Stimulated activated naive CD4-positive, alpha-beta T cell (primary cell): ENCODE measurements around the gene EIF6.

Experiments
- DNase-seq, 6 experiments: peaks; one replicate each; lab custom pipeline; 2025; lab: John Stamatoyannopoulos, UW

Gene EIF6

DNA sequence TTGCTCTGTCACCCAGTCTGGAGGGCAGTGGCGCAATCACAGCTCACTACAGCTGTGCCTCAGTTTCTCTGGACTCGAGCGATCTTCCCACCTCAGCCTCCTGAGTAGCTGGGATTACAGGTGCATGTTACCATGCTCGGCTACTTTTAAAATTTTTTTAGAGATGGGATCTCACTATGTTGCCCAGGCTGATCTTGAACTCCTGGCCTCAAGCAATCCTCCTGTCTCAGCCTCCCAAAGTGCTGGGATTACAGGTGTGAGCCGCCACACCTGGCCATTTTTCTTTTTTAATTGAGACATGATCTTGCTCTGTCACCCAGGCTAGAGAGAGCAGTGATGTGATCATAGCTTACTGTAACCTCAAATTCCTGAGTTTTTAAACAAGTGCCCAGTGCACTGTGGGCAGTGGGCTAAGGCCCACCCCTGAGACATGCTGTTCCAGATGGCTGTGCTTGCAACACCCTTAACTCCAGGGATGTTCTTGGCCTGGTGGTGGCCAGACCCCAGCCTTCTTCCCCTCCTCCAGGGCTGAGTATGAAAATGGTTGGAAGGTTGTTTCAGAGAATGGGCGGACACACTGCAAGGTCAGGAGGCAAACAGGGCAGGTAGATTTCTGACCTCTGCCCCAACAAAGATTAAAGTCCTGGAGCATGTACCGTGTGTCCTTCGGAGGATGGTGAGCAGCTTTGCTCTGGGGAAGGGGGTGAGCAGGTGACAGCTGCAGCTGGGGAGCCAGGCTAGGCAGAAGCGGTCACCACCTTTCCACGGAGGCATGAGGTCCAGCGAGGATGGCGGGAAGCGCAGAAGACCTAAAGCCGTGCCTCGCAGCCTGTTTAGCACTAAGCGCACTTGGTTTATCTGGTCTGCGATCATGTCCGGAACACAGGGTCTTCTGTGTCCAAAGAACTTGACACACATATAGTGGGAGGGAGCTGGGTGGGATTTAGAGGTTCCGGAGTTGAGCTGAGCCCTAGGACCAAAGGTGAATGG is 9.0 kb upstream of the EIF6 start:
- no peak for DNase-seq

DNA sequence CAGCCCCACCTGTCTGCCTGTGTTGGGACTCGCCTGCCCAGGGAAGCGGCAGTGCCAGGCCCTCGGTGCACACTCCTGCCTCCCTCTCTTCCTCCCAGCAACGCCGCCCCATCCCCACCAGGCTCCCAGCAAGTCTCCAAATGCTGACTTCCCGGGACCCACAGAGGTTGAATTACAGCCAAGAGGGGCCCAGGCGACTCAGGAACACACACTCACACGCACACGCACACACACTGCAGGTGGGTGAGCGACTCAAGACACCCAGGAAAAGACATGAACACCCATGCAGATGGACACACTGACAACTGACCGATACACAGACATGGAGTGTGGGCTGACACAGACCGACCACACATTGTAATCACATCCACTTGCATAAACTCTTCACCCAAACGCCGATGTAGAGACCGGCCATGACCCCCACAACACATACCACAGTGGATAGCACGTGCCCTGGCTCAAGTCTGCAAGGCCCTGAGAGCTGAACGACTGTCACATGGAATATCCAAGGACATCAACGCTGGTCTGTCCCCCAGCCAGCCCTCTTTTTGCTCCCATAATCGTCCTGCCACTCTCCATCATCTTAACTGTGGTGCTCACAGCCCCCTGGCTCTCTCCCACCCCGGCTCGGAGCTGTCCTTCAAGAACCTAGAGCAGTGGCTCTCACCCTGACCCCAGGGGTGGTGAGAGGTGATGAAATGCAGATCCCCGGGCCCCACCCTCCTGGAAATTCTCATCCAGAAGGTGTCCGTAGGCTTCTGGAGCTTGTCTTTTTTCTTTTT is 8.1 kb upstream of the EIF6 start:
- DNase-seq = no peak

DNA sequence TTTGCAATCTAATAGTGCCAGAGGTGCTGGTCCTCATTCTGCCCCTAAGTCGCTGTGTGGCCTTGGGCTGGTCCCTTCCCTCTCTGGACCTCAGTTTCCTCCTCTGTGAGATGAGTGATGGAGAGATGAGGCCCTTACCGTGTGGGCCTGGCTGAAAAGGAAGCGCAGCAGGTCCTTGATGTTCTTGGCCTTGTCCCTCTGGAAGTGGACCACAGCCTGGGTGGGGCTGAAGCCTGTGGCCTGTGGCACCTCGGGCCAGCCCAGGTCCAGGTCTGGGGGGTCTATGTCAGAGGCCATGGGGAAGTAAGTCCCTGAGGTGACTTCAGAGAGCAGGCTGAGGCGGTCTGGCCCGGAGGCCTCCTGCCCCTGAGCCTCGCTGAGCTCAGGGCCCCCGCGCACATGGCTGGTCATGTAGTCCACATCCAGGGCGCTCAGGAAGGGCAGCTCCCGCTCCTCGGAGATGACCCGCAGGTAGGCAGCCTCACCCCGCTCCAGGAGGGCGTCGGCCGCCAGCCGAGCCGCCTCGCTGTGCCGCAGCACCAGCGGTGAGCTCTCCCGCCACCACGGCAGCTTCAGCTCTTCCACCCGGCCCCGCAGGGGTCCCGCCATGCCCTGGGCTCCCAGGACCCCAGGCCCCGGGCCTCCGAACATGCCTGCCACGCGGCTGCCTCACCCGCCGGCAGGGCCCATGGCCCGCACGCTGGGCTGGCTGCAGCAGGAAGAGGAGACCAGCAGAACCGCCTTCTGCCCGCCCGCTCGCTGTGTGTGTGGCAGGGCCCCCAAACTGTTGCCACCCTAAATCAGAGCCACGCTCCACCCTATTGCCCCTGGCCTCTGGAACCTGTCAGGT is 7.3 kb upstream of the EIF6 start, which contains the start of gene FAM83C:
Gene FAM83C (minus strand): TSS at position 772 of the 850 bp plus-strand sequence. CDS start 121 bp downstream, at position 651.
- DNase-seq = no peak

DNA sequence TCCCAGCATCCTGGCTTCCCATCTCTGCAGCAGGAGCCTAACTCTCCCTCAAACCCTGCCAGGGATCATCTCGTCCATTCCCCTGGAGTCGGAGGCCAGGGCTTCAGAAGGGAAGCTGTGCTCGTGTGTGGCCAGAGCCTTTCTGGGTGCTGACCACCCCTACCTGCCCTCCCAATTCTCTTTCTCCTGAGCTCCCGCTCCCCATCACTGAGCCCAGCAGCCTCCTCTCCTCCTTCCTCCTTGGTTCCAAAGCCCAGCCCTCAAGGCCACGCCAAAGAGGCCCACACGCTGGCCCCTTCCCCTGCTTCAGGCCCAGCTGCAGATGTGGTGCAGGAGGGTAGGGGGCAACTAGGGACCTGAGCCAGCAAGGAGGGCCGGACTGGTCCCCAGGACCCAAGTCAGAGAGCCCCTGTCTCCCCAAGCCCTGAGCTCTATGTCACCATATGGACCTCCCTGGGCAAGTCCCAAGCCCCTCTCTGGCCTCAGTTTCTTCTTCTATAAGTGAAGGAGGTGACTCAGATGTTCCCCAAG is 6.4 kb upstream of the EIF6 start:
- DNase-seq = no peak

DNA sequence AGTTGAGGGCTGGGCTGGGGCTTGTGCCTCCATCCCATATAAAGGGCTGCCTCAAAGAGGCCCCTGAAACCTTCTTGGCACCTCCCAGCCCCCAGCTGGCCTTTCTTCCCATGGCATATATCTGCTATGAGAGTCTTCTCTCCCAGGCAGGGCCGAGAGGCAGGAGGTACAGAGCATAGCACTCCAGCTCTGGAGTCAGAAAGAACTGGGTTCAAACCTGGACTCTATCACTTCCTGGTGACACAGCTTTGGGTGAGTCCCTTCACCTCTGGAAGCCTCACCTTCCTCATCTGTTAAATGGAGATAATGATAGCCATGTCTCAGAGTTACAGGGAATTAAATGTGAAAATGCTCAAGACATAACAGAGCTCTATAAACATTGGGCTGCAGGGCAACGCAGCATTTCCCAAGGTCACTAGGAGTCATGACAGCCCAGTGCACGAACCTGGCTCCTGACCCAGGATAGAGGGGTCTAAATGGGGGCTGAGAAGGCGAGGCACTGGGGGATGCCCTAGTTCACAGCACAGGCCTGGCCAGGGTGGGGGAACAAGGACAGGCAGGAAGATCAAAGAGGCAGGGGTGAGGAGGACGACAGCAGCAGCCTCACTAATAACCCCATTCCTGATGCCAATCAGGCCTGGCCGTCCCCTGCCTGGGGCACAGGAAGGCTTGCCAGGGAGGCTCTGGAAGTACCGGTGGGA is 5.8 kb upstream of the EIF6 start:
- no peak for DNase-seq

DNA sequence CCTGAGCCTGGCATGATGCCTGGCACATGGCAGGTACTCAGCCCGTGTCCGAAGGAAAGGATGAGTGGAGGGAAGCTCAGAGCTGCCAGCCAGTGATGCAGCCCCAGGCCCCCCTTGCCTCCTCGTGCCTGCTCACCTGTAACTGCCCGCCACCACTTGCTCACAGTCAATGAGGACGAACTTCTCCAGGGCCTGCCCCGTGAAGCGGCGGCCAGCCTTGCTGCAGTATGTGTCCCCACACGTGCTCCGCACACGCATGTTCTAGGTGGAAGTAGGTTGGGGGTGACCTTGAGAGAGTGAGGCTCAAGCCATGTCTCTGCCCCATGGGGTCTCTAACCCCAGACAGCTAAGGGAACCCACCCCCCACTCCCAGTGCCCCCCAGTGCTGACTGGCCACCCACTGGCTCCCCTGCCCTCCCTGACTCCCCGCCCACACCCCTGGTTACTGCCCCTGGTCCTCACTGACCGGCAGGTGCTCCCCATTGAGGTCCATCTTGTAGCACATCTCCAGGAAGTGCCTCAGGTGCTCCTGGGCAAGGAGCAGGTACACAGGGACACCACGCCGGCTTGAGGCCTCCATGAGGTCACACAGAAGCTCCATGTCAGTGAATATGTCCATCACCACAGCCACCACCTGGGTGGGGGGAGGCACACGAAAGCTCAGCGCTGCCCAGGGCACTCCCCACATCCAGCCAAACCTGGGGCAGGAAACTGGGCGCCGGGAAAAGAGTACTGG is 3.9 kb upstream of the EIF6 start:
- no peak for DNase-seq

DNA sequence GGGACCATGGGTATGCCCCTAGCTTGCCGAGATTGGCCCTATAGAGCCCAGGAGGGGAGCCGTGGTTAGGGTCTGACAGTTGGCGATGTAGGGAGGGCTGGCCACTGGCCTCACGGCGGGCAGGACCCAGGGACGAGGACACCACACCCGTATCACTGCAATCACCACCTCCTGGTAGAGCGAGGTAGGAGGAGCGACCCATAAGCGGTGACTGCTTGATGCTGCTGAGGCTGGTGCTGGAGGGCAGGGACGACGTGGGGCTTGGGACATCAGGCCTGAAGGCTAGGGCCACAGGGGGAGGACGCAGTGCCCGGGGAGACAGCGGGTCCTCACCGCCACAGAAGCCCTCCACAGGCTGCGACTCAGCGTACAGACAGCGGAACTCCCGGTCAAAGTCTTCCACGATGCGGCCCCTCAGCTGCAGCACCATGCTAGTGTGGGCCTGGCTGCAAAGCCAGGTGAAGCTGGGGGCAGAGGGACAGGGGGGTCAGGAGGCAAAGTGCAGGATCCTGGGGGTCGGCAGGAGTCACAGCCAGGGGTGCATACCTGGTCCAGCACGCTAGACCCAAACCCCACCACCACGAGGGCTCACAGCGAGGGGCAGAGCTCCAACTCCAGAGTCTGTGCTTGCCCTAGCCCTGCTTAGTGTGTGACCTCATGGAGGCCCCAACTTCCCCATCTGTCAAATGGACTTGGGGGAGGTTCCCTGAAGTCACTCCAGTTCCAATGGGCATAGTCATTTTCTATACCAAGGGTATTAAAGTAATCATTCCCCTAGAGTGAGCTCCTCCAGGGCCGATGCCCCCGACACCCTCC is 3.1 kb upstream of the EIF6 start:
- DNase-seq = no peak

DNA sequence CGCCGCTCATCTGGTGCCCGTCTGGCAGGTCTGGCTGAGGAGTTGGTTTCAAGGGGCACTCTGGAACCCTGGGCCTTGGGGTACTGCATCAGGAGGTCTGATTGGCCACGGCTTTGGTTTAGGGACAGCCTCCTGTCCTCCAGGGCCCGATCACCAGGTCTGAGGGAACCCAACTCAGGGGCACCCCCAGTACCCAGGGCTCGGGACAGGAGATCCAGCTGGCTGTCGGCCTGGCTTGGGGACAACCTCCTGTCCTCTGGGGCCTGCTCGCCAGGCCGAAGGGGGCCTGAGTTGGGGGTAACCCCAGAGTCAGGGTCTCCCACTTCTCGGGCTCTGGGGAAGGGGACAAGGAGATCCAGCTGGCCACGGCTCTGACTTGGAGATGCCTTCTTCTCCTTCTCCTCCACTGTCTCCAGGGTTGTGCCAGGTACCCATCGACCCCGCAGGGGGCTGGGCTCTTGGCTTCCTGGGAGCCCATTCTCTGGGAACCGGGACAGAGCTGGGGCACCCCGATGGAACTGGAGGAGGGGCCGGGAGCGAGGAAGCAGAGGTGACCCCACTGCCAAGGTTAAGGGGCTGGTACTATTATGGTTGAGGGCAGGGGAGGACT is 2.4 kb upstream of the EIF6 start:
- DNase-seq = no peak

DNA sequence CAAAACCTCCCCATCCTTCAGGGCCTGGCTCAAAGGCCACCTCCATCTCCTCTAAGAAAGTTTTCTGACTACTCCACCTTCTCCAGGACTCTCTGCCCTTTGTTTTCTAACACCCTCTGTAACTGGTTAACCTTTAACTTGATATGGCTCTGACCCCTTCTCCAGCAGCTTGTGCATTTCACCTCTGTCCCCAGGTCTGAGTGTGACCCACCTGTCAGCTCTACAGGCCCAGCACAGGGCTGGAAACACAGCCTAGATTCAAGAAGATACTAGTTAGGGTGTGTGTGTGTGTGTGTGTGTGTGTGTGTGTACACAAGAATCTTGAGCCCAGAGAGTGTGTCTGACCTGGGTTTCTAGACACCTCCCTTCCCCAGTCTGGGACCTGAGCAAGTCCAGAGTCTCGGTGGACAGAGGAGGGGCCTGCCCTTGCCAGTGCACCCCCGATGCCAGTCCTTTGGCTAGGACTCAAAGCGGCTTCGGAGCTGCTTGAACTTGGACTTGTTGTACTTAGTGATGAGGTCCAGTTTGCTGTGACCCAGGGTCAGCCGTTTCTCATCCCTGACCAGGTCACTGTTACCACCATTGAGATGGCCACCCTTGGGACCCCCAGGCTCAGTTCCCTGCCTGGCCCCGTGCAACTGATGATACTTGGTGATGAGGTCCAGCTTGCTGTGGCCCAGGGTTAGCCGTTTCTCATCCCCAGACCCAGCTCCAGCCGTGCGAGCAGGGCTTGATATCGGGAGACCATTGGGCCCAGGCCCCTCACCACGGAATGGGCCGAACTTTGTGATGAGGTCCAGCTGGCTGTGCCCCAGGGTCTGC is 1.7 kb upstream of the EIF6 start:
- no peak for DNase-seq

DNA sequence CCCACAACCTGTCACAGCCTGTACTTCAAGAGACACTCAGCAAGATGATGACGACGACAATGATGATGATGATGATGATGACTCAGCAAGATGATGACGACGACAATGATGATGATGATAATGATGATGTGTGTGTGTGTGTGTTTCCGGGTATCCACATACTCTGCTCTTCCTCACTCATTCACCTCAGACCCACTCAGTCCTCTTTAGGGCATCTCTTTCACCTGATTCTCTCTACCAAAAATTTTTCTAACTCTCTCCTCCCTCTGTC is 1.2 kb upstream of the EIF6 start:
- no peak for DNase-seq

DNA sequence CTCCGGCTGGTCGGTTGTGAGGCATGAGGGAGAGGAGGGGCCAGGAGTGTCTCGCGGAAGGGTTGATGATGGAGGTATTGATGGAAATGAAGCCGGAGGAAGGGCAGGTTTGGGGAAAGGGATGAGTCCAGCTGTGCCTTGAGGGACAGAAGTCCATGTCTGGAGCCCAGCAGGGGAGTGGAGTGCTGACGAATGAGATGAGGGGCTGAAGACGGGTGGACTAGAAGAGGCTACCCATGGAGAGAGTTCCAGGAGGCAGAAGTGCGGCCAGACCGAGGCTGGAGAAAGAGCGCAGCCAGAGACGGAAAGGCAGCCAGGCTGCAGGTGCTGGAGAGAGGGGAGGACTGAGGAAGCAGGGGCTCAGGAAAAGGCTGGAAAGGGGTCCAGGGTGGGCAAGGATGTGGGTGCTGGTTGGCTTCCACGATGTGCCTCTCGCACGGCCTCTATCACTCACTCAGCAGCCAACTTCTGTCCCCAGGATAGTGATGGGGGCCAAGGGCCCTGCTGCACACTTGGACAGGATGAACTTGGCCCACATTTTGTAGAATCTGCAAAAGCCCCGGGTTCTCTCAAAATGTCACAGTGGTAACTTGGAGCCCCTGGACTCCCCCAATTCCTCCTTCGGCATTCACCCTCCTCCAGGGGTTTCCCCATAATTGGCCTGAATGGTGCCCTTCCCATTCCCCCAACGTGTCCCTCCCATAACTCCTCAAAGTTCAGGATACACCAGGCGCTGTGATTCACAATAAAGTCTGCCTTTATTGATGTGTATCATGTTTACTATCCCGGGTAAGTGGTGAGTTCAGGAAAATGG is 627 bp upstream of the EIF6 start:
- no peak for DNase-seq

DNA sequence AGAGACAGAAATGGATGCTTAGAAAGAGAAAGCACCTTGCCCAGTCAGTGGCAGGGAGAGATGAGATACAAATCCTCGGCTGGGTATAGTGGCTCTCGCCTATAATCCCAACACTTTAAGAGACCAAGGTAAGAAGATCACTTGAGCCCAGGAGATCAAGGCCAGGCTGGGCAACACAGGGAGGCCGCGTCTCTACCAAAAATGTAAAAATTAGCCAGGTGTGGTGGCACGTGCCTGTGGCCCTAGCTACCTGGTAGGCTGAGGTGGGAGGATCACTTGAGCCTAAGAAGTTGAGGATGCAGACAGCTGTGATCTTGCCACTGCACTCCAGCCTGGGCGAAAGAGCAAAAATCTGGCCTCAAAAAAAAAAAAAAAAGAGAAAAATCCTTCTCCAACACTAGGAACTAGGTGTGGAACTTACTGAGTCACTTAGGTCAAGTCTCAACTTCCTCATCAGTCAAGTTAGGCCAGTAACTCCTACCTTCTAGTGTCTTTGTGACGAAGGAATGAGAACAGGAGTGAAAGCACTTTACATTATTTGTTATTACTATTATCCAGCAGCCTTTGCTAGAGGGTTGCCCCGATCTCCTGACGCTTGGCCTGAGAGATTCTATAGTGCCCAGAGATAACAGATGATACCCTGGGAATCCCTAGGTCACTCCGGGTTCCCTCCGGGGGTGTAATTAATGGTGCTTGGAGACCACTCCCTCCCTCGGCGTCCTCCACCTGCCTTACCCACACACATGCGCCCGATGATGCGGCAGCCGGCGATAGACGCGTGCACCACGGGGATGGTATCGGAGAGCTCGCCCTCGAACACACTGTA is 918 bp downstream of the EIF6 start:
- no peak for DNase-seq

DNA sequence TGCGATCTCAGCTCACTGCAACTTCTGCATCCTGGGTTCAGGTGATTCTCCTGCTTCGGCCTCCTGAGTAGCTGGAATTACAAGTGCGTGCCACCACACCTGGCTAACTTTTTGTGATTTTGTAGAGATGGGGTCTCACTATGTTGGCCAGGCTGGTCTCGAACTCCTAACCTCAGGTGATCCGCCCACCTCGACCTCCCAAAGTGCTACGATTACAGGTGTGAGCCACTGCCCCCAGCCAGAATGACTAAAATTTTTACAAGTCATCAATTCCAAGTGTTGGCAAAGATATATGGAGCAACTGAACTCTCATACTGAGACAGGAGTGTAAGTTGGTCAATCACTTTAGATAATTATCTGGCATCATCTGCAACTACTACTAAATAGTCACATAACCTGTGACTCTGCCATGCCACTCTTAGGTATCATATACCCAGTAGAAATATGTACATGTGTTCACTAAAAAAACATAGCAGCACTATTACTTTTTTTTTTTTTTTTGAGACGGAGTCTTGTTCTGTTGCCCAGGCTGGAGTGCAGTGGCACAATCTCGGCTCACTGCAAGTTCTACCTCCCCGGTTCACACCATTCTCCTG is 3.0 kb downstream of the EIF6 start:
- no peak for DNase-seq

DNA sequence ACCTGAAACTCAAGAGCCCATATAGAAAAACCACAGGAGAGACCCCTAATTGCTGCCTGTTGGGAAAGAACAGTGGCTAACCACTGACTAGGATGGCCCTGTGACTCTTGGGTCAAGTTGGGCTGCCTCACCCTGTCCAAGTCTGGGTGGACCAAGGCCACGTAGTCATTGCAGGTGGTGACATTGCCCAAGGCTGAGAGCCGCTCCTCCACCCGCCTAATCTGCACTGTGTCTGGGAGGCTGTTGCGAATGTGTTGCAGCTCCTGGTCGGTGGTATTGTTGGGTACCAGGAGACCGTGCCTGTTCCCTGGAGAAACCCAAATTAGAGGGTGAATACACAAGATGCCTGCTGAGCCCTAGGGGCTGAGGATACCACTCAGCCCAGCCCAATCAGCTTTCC is 4.0 kb downstream of the EIF6 start:
- DNase-seq = no peak

DNA sequence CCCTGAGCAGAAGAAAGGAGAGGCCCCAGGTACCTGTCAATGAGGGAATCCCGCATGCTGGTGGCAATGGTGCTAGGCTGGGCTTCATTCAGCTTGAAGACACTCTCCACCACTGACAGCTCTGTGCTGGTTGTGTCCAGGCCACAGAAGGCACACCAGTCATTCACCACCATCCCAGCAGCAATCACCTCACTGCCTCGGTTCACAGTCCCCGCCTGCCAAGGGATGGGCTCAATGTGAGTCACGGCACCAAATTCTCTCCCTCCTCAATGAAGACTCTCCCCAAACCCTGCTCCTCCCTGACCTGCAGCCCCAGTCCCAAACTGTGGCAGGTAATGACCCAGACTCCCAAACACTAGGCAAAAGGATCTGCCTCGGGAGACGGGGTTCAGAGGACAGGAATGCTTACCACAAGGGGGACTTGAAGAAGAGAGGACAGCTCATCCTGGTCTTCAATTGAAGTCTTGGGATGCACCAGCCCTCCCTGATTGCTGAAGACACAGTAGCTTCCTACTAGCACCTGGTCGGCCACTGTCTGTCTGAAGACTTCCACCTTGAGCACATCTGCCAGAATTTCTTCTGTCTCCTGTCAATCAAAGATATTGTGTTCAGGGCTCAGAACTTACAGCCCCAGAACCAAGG is 4.9 kb downstream of the EIF6 start:
- no peak for DNase-seq

DNA sequence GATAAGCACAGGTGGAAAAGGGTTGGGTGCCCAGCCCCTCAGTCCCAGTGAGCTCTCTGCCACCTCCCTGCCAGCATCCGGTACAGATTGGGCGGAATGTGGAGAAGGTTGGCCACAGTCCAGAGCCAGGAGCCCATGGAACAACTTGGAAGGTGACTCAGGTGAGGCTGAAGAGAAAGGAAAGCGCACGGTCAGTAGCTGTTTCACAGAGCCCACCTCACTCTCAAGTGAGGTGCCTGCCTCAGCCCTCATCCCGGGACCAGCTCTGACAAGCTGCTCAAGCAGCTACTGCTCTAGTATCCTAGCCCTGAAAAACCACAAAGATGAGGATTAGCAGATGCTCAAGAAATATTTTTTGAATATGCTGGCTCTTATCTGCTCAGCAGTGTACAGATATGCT is 5.5 kb downstream of the EIF6 start:
- DNase-seq = no peak
